Astrocyte (in vitro differentiated cells and primary cell): ENCODE results near the gene KIAA1217.

Experiments
- EZH2 ChIP-seq: IDR thresholded peaks from 2 replicates; pipeline ENCODE4 v1.6.1; 2012; ENCODE audit warnings: mild to moderate bottlenecking, low read length, inconsistent platforms; ENCODE audit not compliant: insufficient read depth
- TF ChIP-seq, protein P1 (sequence below): IDR thresholded peaks from 2 replicates; pipeline ENCODE4 v1.5.1; 2011; ENCODE audit warnings: low read depth, mild to moderate bottlenecking, inconsistent platforms, low read length, moderate library complexity; ENCODE audit not compliant: insufficient read depth

DNA sequence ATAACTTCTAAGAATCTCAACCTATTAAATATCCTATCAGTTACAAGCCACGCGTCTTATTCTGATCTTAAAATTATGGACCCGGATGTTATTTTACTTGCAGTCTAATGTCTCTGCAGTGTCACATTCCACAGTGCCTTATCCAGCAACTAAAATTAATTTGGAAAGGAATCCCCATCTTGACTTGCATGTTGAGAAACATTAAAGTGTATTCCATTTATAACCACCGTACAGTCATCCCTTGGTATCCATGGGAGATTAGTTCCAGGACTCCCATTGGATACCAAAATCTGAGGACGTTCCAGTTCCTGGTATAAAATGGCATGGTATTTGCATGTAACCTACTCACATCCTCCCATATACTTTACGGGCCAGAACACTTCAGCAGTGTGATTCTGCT, 320.0 kb downstream of the KIAA1217 start:
- TF ChIP-seq, protein P1, sequence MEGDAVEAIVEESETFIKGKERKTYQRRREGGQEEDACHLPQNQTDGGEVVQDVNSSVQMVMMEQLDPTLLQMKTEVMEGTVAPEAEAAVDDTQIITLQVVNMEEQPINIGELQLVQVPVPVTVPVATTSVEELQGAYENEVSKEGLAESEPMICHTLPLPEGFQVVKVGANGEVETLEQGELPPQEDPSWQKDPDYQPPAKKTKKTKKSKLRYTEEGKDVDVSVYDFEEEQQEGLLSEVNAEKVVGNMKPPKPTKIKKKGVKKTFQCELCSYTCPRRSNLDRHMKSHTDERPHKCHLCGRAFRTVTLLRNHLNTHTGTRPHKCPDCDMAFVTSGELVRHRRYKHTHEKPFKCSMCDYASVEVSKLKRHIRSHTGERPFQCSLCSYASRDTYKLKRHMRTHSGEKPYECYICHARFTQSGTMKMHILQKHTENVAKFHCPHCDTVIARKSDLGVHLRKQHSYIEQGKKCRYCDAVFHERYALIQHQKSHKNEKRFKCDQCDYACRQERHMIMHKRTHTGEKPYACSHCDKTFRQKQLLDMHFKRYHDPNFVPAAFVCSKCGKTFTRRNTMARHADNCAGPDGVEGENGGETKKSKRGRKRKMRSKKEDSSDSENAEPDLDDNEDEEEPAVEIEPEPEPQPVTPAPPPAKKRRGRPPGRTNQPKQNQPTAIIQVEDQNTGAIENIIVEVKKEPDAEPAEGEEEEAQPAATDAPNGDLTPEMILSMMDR, result no peak
- no peak for TF ChIP-seq EZH2
